ENCODE data around the gene LETM1.
A peak's percentile ranks its signal among the peaks of the same experiment; 100 is the strongest.

DNA sequence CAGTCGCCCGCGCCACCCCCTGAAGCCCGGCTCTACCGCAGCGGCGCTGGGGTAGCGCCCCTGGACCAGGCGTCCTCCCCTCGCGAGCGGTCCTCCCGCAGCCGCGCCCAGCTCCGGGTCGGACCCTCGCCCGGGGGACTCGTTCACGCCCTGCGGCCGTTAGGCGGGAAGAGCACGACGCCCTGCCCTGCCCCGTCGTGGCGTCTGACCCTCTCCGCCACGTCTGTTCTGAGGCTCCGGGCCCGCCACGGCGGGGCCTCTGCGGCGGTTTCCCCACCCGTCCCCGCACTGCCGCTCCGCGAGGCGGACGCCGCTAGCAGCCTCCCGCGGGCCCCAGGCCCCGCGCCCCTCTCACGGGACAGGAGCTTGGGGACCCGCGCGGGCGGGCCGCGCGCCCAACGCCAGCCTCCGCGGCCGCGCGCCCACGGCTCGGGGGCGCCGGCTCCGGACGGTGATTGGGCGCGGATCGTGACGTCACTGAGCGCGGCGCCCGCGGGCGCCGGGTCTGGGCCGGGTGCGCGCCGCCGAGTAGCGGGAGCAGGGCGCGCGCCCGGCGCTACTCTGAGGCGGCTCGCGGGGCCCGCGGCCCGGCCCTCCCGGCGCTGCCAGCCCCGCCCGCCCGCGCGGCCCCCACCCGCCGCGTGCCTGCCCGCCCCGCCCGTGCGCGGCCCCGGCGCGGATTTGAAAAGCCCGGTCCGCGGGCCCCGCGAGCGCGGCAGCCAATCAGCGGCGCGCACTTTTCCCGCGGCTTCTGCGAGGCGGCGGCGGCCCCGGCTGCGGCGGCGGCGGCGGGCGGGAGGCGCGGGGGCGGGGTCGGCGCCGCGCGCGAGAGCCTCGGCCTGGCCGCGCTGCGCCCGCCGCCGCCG, 14.9 kb upstream of the LETM1 start, which contains the start of gene NSD2:
- TF ChIP-seq, protein P1, sequence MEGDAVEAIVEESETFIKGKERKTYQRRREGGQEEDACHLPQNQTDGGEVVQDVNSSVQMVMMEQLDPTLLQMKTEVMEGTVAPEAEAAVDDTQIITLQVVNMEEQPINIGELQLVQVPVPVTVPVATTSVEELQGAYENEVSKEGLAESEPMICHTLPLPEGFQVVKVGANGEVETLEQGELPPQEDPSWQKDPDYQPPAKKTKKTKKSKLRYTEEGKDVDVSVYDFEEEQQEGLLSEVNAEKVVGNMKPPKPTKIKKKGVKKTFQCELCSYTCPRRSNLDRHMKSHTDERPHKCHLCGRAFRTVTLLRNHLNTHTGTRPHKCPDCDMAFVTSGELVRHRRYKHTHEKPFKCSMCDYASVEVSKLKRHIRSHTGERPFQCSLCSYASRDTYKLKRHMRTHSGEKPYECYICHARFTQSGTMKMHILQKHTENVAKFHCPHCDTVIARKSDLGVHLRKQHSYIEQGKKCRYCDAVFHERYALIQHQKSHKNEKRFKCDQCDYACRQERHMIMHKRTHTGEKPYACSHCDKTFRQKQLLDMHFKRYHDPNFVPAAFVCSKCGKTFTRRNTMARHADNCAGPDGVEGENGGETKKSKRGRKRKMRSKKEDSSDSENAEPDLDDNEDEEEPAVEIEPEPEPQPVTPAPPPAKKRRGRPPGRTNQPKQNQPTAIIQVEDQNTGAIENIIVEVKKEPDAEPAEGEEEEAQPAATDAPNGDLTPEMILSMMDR (IDR thresholded peaks at IDR 0.05) = peak in 1 of 6 experiments; percentile 5
- TF ChIP-seq POLR2A (IDR thresholded peaks at IDR 0.05) = peak; percentile 83 to 94
